Urinary bladder (tissue), 4 donors: ENCODE measurements around the gene SFSWAP. TPM values are rescaled to one million over a fixed set of nuclear protein-coding genes. Genes with fewer than 3 reads are reported as not detected.

ENCODE experiments used
- DNase-seq: peaks from one replicate; pipeline ENCODE4 v3.0.0-alpha.2; 2015; ENCODE audit errors: extremely low spot score
- H3K27ac ChIP-seq: one replicate; pipeline ENCODE4 v1.5.1; 2013; ENCODE audit warnings: low read depth, mild to moderate bottlenecking, moderate library complexity
- H3K36me3 ChIP-seq: one replicate; pipeline ENCODE4 v1.6.1; 2013; ENCODE audit warnings: mild to moderate bottlenecking, moderate library complexity; ENCODE audit not compliant: insufficient read depth
- H3K4me1 ChIP-seq: one replicate; pipeline ENCODE4 v1.6.1; 2013; ENCODE audit warnings: mild to moderate bottlenecking, moderate library complexity; ENCODE audit not compliant: insufficient read depth
- H3K4me3 ChIP-seq: one replicate; pipeline ENCODE4 v1.5.1; 2013; ENCODE audit warnings: low read depth, low read length
- WGBS: extraction: QIAGEN DNeasy Blood & Tissue Kit; methylation state at CpG from one replicate; pipeline ENCODE4 v1.1.7; 2013; 5-methylcytosine and 5-hydroxymethylcytosine counted together
- polyA plus RNA-seq: library from polyadenylated mRNA; stranded (reverse); fragments of 200-250 nt; gene quantifications from one replicate; pipeline ENCODE4 v1.2.3, GENCODE V29; 2013
- total RNA-seq: library from RNA; depleted of rRNA; stranded (reverse); fragments of >200 nt; gene quantifications from one replicate; pipeline ENCODE4 v1.2.3, GENCODE V29; 2014
- donor health status: healthy with polysubstance abuse.
- donor health status: healthy.

The SFSWAP gene
- total and polyA plus RNA-seq, 2 donors: 29.0 to 31.6 TPM

DNA sequence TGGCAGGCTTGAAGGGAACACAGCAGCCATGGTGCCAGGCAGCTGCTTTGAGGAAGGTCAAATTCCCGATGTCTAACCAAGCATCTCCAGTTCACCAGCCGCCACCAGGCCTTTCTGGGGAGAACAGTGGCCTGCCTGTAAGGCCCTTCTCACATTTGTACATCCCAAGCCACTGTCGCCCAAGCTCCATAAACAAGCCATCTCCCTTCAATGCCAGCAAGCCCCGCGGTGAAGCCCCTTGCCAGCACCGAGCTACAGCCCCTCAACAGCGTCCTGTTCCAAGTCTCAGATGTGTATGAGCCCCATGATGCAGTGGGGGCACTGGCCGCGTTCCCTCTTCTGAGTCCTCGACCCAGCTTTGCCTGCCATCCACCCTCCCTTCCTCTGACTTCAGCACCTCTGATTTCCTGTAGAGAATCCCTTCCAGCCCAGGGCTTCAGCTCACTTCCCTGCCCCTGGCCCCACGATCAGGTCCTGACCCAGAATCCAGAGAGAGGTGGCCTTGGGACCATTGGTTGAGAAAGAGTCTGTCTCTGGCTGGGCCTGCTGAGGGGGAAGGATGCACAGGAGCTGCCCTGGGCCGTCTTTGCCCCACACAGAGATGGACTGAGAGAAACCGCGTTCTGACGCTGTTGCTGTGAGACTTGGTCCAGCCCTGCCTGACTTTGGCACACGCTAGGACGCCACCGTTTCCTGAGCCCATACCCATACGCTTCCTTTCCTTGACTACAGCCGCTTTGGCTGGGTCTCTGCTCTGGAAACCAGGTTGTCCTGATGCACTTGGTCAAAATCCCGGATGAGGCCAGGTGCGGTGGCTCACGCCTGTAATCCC lies 115.4 kb downstream of the SFSWAP start:
- Histone ChIP-seq H3K36me3 (no peaks in the 10 kb centered on the region), H3K27ac (no peak overlapping the region), H3K4me1 (no peaks in the 10 kb centered on the region), H3K4me3 (no peak overlapping the region)
- DNase-seq: no peak
- whole genome bisulfite sequencing: 73% methylated on average over 23 of the region's 23 CpGs

DNA sequence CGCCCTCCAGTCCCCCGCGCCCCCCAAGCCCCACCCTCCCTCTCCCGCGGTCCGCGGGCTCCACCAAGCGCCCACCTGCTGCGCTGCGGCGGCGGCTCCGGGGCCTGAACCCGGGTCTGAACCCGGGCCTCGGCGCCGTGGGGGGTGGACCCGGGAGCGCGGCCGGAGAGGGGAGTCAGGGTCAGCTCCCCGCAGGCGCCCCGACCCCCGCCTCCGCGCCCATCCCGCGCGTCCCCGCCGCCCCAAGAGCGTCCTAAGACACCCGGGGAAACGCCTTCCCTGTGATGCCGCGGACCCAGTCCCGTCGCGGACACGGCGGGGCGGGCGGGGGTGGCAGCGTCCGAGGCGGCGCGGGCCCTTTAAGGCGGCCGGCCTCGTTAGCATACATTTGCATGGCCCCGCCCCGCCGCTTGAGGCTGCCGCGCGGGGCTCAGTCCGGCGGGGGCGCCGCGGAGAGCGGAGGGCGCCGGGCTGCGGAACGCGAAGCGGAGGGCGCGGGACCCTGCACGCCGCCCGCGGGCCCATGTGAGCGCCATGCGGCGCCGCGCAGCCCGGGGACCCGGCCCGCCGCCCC lies 117.2 kb downstream of the SFSWAP start, which contains the start of gene MMP17:
Gene MMP17 (plus strand): TSS at position 433 of the 574 bp plus-strand sequence. CDS start 102 bp downstream, at position 535.
- no peak for DNase-seq
- Histone ChIP-seq H3K27ac (no peak within 1 kb of the TSS), H3K4me1 (no peaks in the 10 kb centered on the region), H3K4me3 (peak within 1 kb of the TSS; percentile 60), H3K36me3 (no peaks in the 10 kb centered on the region)
- WGBS: 1% methylated on average over 86 of the region's 86 CpGs

DNA sequence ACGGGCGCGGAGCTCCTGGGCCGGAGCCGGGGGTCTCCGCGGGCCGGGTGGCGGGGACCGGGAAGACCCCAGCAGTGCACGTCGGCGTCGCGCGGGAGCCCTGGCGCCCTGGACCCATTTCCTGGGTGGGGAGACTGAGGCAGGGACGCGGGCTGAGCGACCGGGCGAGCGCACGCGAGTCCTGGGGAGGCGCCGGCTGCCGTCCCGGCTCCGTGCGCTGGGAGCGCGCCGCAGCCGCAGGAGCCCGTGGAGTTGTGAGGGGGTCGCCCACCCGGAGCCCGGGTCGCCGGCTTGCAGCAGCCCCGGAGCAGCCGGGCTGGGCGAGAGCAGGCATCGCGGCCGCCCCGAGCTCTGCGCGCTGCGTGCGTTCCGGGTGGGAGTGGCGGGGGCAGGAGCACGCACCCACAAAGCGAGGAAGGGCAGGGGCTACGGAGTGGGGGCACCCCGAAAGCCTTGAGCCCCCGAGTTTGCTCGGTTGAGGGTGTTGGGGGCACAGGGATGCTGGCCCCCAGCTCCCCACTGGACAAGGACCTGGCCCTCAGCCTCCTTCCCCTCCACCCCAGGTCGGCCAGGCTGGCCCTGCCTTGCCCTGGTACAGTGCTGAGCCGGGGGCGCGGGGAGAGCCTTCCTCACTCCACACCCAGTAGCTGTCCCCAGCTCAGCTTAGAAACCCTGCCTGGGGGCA lies 117.9 kb downstream of the SFSWAP start:
- 1% methylated on average over 64 of the region's 64 CpGs for WGBS
- H3K36me3 ChIP-seq: no peaks in the 10 kb centered on the region
- H3K4me1 ChIP-seq: no peaks in the 10 kb centered on the region
- peak overlapping the region; percentile 60 for H3K4me3 ChIP-seq
- no peak overlapping the region for H3K27ac ChIP-seq
- DNase-seq: no peak

DNA sequence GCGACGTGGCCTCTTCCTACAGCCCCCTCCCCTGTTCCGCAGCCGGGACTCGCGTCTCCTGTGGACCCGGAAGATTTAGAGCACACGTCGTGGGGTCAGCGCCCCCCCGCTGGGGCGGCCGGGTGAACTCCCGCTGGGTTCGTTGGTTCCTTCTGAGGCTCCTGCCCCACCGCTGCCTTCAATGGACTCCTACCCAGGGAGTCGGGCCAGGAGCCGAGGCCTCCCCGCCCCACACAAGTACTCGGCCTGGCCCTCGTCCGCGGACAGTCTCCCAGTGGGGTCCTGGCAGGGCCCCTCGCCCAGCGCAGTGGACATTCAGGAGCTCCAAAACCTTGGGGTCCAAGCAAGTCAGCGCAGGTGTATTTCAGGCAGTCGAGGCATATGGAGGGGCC lies 118.5 kb downstream of the SFSWAP start:
- no peaks in the 10 kb centered on the region for H3K4me1 ChIP-seq
- WGBS: 13% methylated on average over 27 of the region's 27 CpGs
- H3K27ac ChIP-seq: no peak overlapping the region
- no peaks in the 10 kb centered on the region for H3K36me3 ChIP-seq
- no peak for DNase-seq
- H3K4me3 ChIP-seq: peak overlapping the region; percentile 60

DNA sequence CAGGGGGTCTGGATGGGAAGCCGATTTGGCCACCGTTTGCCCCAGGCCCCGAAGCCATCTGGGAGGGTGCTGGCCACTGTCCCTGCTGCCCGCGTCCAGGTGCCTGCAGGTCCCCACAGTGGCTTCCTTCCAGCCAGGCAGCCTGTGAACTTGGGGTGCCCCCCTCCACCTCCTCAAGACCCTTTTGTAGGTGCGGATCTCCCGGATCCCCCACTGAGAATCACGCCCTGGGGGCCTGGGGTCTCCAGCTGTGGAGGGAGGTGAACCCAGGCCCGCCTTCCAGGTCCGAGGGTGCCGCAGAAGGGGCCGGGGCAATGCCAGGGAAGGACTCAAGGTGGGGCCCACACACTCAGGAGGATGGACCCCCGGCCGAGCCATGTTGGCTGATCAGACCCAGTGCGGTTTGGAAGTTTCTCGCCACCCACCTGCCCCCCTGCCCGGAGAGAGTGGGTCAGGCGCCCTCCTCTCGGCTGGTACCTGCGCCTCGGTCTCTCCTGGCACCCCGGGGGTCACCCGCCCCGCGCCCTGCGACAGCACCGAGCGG lies 119.0 kb downstream of the SFSWAP start:
- Histone ChIP-seq H3K4me1 (no peaks in the 10 kb centered on the region), H3K27ac (peak overlapping the region; percentile 75), H3K4me3 (peak overlapping the region; percentile 38), H3K36me3 (no peaks in the 10 kb centered on the region)
- no peak for DNase-seq
- WGBS: 24% methylated on average over 28 of the region's 28 CpGs

DNA sequence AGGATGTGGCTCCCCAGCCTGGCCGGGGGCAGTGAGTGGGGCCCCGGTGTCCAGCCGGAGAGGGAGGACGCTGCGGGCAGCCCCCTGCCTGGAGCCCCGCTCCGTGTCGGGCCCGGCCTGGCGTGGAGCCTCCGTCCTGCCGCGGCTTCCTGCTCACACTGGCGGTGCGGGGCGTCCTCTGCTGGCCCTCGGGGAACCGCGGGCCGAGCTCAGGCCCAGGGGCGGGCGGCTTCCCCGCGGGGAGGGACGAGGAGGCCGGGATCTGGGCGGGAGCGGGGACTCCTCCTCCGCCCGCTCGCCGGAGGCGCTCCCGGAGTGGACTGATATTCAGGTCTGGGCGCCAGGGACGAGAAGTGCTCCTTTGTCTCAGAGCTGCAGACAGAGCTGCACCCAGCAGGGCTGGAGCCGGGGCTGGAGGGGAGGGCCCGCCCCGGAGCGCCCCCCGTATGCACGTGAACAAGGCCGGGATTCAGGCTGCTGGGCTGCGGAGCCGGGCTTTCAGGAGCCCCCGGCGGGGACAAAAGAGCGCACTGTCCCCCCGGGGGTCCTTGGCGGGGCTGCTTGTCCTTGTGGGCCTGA lies 119.5 kb downstream of the SFSWAP start:
- no peaks in the 10 kb centered on the region for H3K4me1 ChIP-seq
- under 1% methylated on average over 50 of the region's 50 CpGs for WGBS

DNA sequence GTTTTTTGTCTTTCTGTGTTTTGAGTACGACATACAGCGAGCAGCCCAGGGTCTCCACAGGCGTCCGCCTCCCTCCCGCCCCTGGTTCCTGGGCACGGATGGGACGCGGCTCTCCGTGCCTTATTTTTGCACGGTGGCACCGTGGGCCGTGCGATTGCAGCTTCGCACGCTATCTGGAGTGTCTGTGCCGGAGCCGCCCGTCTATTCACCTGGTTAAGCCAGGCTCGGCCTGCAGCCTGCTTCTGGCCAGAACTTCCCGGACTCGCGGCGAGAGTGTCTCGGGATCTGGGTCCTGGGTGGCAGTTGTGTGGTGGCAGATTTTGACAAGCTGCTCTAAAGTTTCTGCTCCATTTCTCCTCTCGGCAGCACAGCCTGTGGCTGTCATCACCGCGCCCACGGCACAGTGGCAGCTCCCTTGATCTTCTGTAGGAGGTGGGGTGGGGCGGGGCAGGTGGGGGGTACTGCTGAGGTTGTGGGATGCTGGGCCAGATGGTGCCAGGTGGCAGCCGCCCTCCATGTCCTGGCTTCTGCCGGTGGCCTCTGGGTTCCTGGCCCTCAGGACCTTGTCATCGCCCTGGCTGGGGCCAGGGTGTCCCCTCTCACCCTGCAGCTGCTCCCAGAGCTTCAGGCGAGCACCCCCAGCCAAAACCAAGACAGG lies 120.2 kb downstream of the SFSWAP start:
- no peaks in the 10 kb centered on the region for H3K4me1 ChIP-seq
- peak overlapping the region; percentile 61 for H3K27ac ChIP-seq

More for the DNA sequence above, 119.5 kb downstream of the SFSWAP start:
- peak; percentile 39 for DNase-seq
- Histone ChIP-seq H3K36me3 (no peaks in the 10 kb centered on the region), H3K27ac (peak overlapping the region; percentile 75), H3K4me3 (peak overlapping the region; percentile 38)

DNA sequence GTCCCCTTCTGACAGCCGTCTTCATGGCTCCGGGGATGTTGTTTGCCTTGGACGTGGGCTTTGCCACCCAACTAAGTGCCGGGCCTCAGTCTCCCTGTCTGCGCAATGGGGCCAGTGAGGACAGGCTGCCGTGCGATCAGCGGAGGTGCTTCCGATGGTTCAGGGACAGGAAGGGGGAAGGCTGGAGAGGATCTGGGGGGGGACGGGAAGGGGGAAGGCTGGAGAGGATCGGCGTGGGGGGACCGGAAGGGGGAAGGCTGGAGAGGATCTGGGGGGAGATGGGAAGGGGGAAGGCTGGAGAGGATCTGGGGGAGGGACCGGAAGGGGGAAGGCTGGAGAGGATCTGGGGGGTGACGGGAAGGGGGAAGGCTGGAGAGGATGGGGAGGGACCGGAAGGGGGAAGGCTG lies 120.7 kb downstream of the SFSWAP start:
- H3K36me3 ChIP-seq: no peaks in the 10 kb centered on the region
- 18% methylated on average over 16 of the region's 16 CpGs for WGBS
- peak; percentile 18 for DNase-seq
- H3K4me1 ChIP-seq: no peaks in the 10 kb centered on the region
- H3K4me3 ChIP-seq: peak overlapping the region; percentile 38
- peak overlapping the region; percentile 61 for H3K27ac ChIP-seq

More for the DNA sequence above, 120.2 kb downstream of the SFSWAP start:
- DNase-seq: no peak
- WGBS: 4% methylated on average over 33 of the region's 33 CpGs
- peak overlapping the region; percentile 38 for H3K4me3 ChIP-seq
- no peaks in the 10 kb centered on the region for H3K36me3 ChIP-seq

DNA sequence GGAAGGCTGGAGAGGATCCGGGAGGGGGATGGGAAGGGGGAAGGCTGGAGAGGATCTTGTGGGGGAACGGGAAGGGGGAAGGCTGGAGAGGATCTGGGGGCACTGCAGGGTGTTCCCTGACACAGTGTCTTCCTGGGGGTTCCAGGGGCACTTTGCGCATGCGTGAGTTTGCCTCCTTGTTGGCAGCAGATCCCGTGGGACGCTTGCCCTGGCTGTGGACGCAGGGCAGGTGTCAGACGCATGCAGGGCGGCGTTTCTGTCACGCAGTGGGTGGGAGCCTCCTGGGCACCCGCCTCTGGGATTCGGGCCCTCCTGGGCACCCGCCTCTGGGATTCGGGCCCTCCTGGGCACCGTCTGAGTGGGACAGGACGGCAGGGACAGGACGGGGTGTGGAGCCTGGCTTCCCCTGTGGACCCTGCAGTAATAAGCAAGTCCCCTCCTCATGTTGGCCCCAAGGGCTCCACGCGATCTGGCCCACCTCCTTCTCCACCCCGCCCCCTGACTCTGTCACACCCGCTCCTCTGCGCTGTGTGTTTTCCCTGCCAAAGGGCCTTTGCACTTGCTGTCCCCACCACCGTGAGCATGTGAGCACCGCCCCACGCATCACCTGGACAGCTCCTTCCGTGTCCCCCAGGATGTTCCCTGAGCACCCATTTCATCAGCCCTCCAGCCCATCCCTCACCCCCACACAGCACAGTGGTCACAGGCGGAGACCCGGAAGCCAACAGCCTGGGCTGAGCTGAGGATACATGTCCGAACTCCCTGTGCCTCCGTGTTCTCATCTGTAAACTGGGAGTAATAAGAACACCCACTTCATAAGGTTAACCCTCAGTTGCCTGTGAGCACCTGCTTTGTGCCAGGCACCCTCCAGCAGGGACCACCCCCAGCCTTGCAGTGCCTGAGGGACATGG lies 121.7 kb downstream of the SFSWAP start:
- 26% methylated on average over 31 of the region's 31 CpGs for WGBS
- Histone ChIP-seq H3K4me3 (peak overlapping the region; percentile 10), H3K27ac (no peak overlapping the region), H3K36me3 (no peaks in the 10 kb centered on the region), H3K4me1 (no peaks in the 10 kb centered on the region)
- no peak for DNase-seq

DNA sequence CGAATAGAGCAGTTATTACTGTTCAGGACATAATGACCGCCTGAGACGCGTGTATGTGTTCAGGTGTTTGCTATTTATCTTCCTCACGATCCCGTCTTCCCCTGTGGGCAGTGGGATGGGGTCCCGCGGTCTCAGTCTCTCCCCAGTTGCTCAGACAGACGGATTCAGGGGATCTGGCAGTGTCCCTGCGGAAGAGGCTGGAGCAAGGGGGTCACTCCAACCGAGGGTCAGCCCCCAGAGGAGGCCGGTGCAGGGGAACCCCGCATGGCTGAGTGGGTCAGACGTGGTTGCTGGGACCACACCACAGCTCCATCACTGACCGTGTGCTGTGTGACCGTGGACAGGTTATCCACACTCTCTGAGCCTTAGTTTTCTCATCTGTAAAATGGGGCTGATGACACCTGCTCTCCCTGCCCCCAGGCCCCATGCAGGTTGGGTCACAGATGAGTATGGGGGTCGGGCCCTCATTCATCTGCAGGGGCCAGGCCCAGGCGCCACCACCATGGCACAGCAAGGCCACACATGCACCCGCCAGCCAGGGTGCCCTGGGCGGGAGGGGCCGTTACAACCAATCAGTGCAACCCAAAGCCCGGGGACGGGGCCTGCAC lies 122.5 kb downstream of the SFSWAP start:
- no peaks in the 10 kb centered on the region for H3K4me1 ChIP-seq
- WGBS: 80% methylated on average over 23 of the region's 23 CpGs
- no peak overlapping the region for H3K27ac ChIP-seq
- H3K36me3 ChIP-seq: no peaks in the 10 kb centered on the region
- no peak for DNase-seq
- H3K4me3 ChIP-seq: no peak overlapping the region

DNA sequence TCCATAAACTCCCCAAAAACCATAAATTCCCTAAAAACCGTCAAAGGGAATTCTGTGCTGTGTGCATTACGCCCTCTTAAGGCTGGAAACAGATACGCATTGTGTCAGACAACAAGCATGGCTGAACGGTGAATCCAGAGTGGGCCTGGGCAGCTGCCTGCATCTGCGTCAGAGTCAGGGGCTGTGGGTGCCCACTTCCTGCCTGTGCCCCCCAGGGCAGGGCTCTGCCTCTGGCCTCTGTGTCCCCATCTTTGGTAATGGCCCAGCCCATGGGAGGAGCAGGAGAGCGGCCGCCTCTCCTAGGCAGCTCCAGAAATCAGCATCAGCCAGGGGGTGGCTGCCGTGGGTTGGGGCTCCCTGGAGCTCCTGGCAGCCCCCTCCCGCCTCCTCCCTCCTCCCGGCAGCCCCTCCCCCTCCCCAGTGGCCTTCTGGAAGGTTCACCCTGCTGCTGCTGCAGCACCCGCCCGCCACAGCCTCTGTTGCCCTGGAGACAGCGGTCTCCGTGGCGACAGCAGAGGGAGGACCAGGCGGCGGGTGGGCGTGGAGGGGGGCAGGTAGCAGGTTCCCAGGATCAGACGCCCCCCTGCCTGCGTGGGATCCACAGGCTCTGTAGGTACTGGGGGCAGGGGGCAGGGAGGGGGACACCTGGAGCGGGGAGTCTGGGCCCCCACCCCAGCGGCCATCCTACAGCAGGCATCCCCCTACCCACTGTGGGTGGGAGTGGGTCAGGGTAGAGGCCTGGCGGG lies 123.2 kb downstream of the SFSWAP start:
- Histone ChIP-seq H3K36me3 (no peaks in the 10 kb centered on the region), H3K27ac (no peak overlapping the region), H3K4me1 (no peaks in the 10 kb centered on the region), H3K4me3 (no peak overlapping the region)
- no peak for DNase-seq
- 48% methylated on average over 23 of the region's 23 CpGs for WGBS
